ACC112 (cell line): ENCODE results near the gene SYNGR1.
A peak's percentile ranks its signal among the peaks of the same experiment; 100 is the strongest.

Source experiments
- H2AFZ ChIP-seq: fragments of 200-600 bp; sonication (generic); one replicate; pipeline ENCODE4 v1.6.0; 2017; ENCODE audit warnings: antibody characterized with exemption, low read length; ENCODE audit not compliant: unreplicated experiment
- H3K27ac ChIP-seq: fragments of 200-600 bp; sonication (generic); 2 replicates; pipeline ENCODE4 v1.5.1; 2014; ENCODE audit warnings: low read depth, mild to moderate bottlenecking, antibody characterized with exemption, low read length, moderate library complexity
- H3K27me3 ChIP-seq: fragments of 200-600 bp; sonication (generic); 2 replicates; pipeline ENCODE4 v1.6.1; 2014; ENCODE audit warnings: mild to moderate bottlenecking, antibody characterized with exemption, low read length, moderate library complexity, mixed read lengths; ENCODE audit not compliant: insufficient read depth
- H3K36me3 ChIP-seq: fragments of 200-600 bp; sonication (generic); 2 replicates; pipeline ENCODE4 v1.6.1; 2016; ENCODE audit warnings: mild to moderate bottlenecking, antibody characterized with exemption, low read length, moderate library complexity, mixed read lengths; ENCODE audit not compliant: insufficient read depth
- H3K4me1 ChIP-seq: fragments of 200-600 bp; sonication (generic); one replicate; pipeline ENCODE4 v1.6.1; 2016; ENCODE audit warnings: low read length, mixed read lengths; ENCODE audit not compliant: insufficient read depth, unreplicated experiment, control insufficient read depth
- H3K4me3 ChIP-seq: fragments of 200-600 bp; sonication (generic); 2 replicates; pipeline ENCODE4 v1.5.1; 2014; ENCODE audit warnings: mild to moderate bottlenecking, low read depth, low read length
- H3K79me2 ChIP-seq: fragments of 200-600 bp; sonication (generic); one replicate; pipeline ENCODE4 v1.6.0; 2016; ENCODE audit warnings: low read length; ENCODE audit not compliant: control insufficient read depth, unreplicated experiment, insufficient read depth

SYNGR1 gene

GRCh38 chr22:39389420-39389819, 39.6 kb downstream of the SYNGR1 start:
- Histone ChIP-seq H3K27me3 (no peaks in the 10 kb centered on the region), H3K36me3 (no peaks in the 10 kb centered on the region), H3K79me2 (no peaks in the 10 kb centered on the region), H3K4me1 (no peaks in the 10 kb centered on the region), H3K27ac (no peak overlapping the region), H2AFZ (no peak overlapping the region), H3K4me3 (no peak overlapping the region)

GRCh38 chr22:39392341-39392948, 42.7 kb downstream of the SYNGR1 start:
- Histone ChIP-seq H3K27me3 (no peaks in the 10 kb centered on the region), H3K4me1 (no peaks in the 10 kb centered on the region), H2AFZ (no peak overlapping the region), H3K27ac (no peak overlapping the region), H3K79me2 (no peaks in the 10 kb centered on the region), H3K4me3 (no peak overlapping the region), H3K36me3 (no peaks in the 10 kb centered on the region)

GRCh38 chr22:39395936-39396796, 46.4 kb downstream of the SYNGR1 start:
- Histone ChIP-seq H3K36me3 (no peaks in the 10 kb centered on the region), H3K79me2 (peaks cover 6% of the 10 kb centered on the region), H3K27ac (no peak overlapping the region), H3K4me1 (no peaks in the 10 kb centered on the region), H3K27me3 (no peaks in the 10 kb centered on the region), H3K4me3 (no peak overlapping the region), H2AFZ (no peak overlapping the region)

- Histone ChIP-seq H3K27ac (no peak overlapping the region), H3K36me3 (no peaks in the 10 kb centered on the region), H3K27me3 (no peaks in the 10 kb centered on the region), H3K79me2 (peaks cover 11% of the 10 kb centered on the region), H2AFZ (no peak overlapping the region), H3K4me1 (no peaks in the 10 kb centered on the region), H3K4me3 (no peak overlapping the region)
Measured at GRCh38 chr22:39396797-39397195, 47.0 kb downstream of the SYNGR1 start.

GRCh38 chr22:39401301-39401631, 51.5 kb downstream of the SYNGR1 start:
- peaks cover 13% of the 10 kb centered on the region for H3K4me1 ChIP-seq
- H3K79me2 ChIP-seq, result peaks cover 14% of the 10 kb centered on the region
- no peak overlapping the region for H3K4me3 ChIP-seq

GRCh38 chr22:39405346-39406085, 55.7 kb downstream of the SYNGR1 start:
- H3K4me3 ChIP-seq, result peak overlapping the region; percentile 61
- no peaks in the 10 kb centered on the region for H3K27me3 ChIP-seq
- H3K79me2 ChIP-seq, result peaks cover 9% of the 10 kb centered on the region
- H3K36me3 ChIP-seq, result no peaks in the 10 kb centered on the region
- H3K27ac ChIP-seq, result peak overlapping the region; percentile 45; the same call in 1 of the 2 replicates
- H2AFZ ChIP-seq, result peak overlapping the region; percentile 3
- peaks cover 13% of the 10 kb centered on the region for H3K4me1 ChIP-seq

More at GRCh38 chr22:39401301-39401631, 51.5 kb downstream of the SYNGR1 start:
- H3K27me3 ChIP-seq, result no peaks in the 10 kb centered on the region
- H3K36me3 ChIP-seq, result no peaks in the 10 kb centered on the region
- no peak overlapping the region for H2AFZ ChIP-seq
- H3K27ac ChIP-seq, result no peak overlapping the region

- H3K4me1 ChIP-seq, result peaks cover 13% of the 10 kb centered on the region
- no peaks in the 10 kb centered on the region for H3K79me2 ChIP-seq
- no peak overlapping the region for H3K27ac ChIP-seq
Measured at GRCh38 chr22:39408173-39408572, 58.4 kb downstream of the SYNGR1 start.

GRCh38 chr22:39408807-39409206, 59.0 kb downstream of the SYNGR1 start:
- H2AFZ ChIP-seq, result no peak overlapping the region
- no peak overlapping the region for H3K27ac ChIP-seq
- H3K36me3 ChIP-seq, result no peaks in the 10 kb centered on the region
- H3K27me3 ChIP-seq, result no peaks in the 10 kb centered on the region
- H3K79me2 ChIP-seq, result no peaks in the 10 kb centered on the region
- peaks cover 13% of the 10 kb centered on the region for H3K4me1 ChIP-seq
- H3K4me3 ChIP-seq, result no peak overlapping the region

More at GRCh38 chr22:39408173-39408572, 58.4 kb downstream of the SYNGR1 start:
- no peaks in the 10 kb centered on the region for H3K36me3 ChIP-seq
- H2AFZ ChIP-seq, result no peak overlapping the region
- no peak overlapping the region for H3K4me3 ChIP-seq
- H3K27me3 ChIP-seq, result no peaks in the 10 kb centered on the region

- Histone ChIP-seq H3K4me1 (peaks cover 13% of the 10 kb centered on the region), H3K27ac (no peak overlapping the region), H3K36me3 (no peaks in the 10 kb centered on the region), H3K27me3 (no peaks in the 10 kb centered on the region), H2AFZ (no peak overlapping the region), H3K4me3 (no peak overlapping the region), H3K79me2 (no peaks in the 10 kb centered on the region)
Measured at GRCh38 chr22:39409516-39410029, 59.8 kb downstream of the SYNGR1 start.

- Histone ChIP-seq H3K79me2 (no peaks in the 10 kb centered on the region), H3K4me1 (peaks cover 6% of the 10 kb centered on the region), H3K27ac (no peak overlapping the region), H3K27me3 (no peaks in the 10 kb centered on the region), H3K36me3 (no peaks in the 10 kb centered on the region), H2AFZ (no peak overlapping the region), H3K4me3 (no peak overlapping the region)
Measured at GRCh38 chr22:39410264-39410663, 60.5 kb downstream of the SYNGR1 start.
